ENCODE measurements around the gene CCDC50.

DNA sequence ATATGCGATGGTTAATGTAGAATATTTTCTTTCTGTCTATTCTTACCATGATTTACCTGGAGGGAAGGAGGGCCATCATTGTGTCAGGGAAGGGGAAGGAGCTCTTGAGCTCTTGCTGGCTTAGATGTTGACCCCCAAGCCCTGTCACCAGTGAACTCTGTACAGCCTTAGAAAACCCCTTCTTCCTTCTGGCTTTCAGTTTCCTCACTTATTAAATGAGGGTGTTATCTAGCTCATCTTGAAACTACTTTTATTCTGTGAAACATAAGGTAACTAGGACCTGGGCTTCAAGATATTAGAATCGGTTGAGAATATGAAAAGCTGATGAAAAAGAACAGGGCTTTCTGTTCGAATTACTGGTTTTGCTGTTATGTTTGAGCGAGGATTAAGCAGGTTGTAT, 26.2 kb downstream of the CCDC50 start:
- TF ChIP-seq, protein P1, sequence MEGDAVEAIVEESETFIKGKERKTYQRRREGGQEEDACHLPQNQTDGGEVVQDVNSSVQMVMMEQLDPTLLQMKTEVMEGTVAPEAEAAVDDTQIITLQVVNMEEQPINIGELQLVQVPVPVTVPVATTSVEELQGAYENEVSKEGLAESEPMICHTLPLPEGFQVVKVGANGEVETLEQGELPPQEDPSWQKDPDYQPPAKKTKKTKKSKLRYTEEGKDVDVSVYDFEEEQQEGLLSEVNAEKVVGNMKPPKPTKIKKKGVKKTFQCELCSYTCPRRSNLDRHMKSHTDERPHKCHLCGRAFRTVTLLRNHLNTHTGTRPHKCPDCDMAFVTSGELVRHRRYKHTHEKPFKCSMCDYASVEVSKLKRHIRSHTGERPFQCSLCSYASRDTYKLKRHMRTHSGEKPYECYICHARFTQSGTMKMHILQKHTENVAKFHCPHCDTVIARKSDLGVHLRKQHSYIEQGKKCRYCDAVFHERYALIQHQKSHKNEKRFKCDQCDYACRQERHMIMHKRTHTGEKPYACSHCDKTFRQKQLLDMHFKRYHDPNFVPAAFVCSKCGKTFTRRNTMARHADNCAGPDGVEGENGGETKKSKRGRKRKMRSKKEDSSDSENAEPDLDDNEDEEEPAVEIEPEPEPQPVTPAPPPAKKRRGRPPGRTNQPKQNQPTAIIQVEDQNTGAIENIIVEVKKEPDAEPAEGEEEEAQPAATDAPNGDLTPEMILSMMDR (conservative IDR thresholded peaks at IDR 0.05; ENCODE audit: low read depth, low read length), result no peak
- no peak for TF ChIP-seq EZH2 (IDR thresholded peaks at IDR 0.05; ENCODE audit: borderline replicate concordance, low read depth, low read length, poor library complexity, severe bottlenecking)
